Fibroblast of lung (primary cell): ENCODE measurements around the gene PKNOX2.

ENCODE experiments used
- EZH2 ChIP-seq: IDR thresholded peaks from 2 replicates; pipeline ENCODE4 v1.5.1; 2012; ENCODE audit warnings: low read length, control low read depth, mild to moderate bottlenecking; ENCODE audit errors: missing control alignments
- TF ChIP-seq, protein P1 (sequence below), 2 donors: IDR thresholded peaks in 1 of 2; conservative IDR thresholded peaks in 1 of 2; 1 replicate in 1 of 2; 2 replicates in 1 of 2; pipeline ENCODE4 v1.5.1; 2011 to 2012; ENCODE audit warnings: low read length in 2 of 2, control low read depth in 1 of 2, inconsistent platforms in 1 of 2, low read depth in 1 of 2, mild to moderate bottlenecking in 1 of 2

DNA sequence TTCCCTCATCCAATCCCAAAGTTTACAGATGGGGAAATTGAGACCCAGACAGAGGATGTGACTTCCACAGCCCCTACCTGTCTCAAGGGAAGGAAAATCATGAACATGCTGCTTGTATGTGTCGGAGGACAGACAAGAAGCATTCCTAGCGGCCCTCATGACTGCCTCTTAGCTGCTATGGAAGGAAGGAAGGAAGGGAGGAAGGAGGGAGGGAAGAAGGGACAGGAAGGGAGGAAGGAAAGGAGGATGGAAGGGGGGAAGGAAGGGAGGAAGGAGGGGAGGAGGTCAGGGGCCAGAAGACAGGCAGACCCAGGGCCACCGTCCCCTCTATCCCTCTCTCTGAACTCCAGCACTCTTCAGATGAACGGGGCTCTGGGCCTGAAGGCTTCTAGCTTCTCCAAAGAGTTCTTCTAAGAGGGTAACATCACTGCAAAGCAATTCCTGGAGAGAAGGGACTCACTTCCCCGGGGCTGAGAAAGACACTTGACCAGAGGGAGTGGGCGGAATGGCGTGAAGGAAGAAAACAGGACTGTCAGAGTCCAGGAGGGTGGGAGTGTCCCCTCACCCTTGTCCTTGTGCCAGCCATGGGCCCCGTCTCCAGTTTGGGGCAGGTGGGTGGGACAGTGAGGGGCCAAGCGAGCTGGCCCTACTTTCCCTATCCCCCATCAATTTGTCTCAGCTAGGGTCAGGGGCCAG is 182.2 kb downstream of the PKNOX2 start:
- TF ChIP-seq, protein P1, sequence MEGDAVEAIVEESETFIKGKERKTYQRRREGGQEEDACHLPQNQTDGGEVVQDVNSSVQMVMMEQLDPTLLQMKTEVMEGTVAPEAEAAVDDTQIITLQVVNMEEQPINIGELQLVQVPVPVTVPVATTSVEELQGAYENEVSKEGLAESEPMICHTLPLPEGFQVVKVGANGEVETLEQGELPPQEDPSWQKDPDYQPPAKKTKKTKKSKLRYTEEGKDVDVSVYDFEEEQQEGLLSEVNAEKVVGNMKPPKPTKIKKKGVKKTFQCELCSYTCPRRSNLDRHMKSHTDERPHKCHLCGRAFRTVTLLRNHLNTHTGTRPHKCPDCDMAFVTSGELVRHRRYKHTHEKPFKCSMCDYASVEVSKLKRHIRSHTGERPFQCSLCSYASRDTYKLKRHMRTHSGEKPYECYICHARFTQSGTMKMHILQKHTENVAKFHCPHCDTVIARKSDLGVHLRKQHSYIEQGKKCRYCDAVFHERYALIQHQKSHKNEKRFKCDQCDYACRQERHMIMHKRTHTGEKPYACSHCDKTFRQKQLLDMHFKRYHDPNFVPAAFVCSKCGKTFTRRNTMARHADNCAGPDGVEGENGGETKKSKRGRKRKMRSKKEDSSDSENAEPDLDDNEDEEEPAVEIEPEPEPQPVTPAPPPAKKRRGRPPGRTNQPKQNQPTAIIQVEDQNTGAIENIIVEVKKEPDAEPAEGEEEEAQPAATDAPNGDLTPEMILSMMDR (conservative IDR thresholded peaks at IDR 0.05 in 1 of 2, IDR thresholded peaks at IDR 0.05 in 1 of 2; ENCODE audit: low read depth in 1 of 2, low read length in 2 of 2): no peak
- no peak for TF ChIP-seq EZH2
